ENCODE results near the gene BABAM2. TPM values are rescaled to one million over a fixed set of nuclear protein-coding genes. Genes with fewer than 3 reads are reported as not detected.
"Not testable (repeated sequence)": the region's sequence is repeated elsewhere in the genome, so short reads cannot be mapped to it uniquely, and the experiment has no call there.

The BABAM2 gene
- total RNA-seq, 4 donors from 2014 or later: 35.0 to 70.5 (median 51.5) TPM

DNA sequence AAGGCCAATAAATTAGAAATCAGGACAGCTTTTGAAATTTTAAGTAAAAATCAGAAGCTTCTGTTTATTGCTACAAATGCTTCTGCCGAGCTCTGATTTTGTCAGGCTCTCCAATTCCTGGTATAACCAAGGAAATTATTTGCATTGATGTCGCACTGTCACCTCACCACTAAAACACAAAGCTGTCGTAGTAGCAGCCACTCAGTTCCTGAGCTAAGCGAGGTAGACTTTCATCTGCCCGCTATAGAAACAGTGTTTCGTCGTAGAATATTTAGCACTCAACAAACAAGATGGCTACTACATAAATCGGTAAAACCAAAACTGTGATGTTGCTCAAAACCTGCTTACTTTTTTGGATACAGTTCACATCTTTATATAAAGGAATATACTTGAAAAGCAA, 360.8 kb downstream of the BABAM2 start:
- no peak overlapping the region for H3K27ac ChIP-seq
- H3K36me3 ChIP-seq: no peaks in the 10 kb centered on the region
- H3K9me3 ChIP-seq: no peaks in the 10 kb centered on the region
- no peaks in the 10 kb centered on the region for H3K4me1 ChIP-seq
- H3K27me3 ChIP-seq: no peaks in the 10 kb centered on the region
- H3K4me3 ChIP-seq: no peak overlapping the region
- no peak for DNase-seq
- TF ChIP-seq, protein P1, sequence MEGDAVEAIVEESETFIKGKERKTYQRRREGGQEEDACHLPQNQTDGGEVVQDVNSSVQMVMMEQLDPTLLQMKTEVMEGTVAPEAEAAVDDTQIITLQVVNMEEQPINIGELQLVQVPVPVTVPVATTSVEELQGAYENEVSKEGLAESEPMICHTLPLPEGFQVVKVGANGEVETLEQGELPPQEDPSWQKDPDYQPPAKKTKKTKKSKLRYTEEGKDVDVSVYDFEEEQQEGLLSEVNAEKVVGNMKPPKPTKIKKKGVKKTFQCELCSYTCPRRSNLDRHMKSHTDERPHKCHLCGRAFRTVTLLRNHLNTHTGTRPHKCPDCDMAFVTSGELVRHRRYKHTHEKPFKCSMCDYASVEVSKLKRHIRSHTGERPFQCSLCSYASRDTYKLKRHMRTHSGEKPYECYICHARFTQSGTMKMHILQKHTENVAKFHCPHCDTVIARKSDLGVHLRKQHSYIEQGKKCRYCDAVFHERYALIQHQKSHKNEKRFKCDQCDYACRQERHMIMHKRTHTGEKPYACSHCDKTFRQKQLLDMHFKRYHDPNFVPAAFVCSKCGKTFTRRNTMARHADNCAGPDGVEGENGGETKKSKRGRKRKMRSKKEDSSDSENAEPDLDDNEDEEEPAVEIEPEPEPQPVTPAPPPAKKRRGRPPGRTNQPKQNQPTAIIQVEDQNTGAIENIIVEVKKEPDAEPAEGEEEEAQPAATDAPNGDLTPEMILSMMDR (IDR thresholded peaks at IDR 0.05): no peak
- no peak for TF ChIP-seq POLR2A (IDR thresholded peaks at IDR 0.05)

- no peaks in the 10 kb centered on the region for H3K4me1 ChIP-seq
- no peaks in the 10 kb centered on the region for H3K36me3 ChIP-seq
- no peaks in the 10 kb centered on the region for H3K9me3 ChIP-seq
- no peak overlapping the region for H3K27ac ChIP-seq
- TF ChIP-seq, protein P1 (IDR thresholded peaks at IDR 0.05): no peak
- TF ChIP-seq POLR2A (IDR thresholded peaks at IDR 0.05): no peak
- no peak for DNase-seq
- H3K27me3 ChIP-seq: no peaks in the 10 kb centered on the region
- H3K4me3 ChIP-seq: no peak overlapping the region
These were observed 361.8 kb downstream of the BABAM2 start for GRCh38 chr2:28252311-28252710.

DNA sequence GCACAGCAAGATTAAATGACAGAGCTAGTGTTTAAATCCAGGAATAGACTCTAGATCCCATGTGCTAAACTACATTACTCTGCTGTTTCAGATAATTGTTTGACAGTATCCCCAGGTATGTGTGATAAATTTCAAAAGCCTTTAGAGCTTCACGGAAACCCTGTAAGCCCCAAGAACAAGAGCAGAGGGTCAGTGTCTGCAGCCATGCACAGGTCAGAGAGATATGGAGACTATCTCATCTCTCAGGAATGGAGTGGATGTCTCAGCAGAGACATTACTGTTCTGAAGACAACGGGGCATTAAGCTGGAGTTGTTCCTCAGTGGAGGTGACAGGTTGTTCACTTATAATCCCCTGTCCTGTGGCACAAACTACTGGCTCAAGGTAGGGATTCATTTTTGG, 363.0 kb downstream of the BABAM2 start:
- DNase-seq: no peak
- H3K9me3 ChIP-seq: no peaks in the 10 kb centered on the region
- no peaks in the 10 kb centered on the region for H3K36me3 ChIP-seq
- H3K4me1 ChIP-seq: no peaks in the 10 kb centered on the region
- H3K4me3 ChIP-seq: no peak overlapping the region
- TF ChIP-seq, protein P1 (IDR thresholded peaks at IDR 0.05): no peak
- no peak for TF ChIP-seq POLR2A (IDR thresholded peaks at IDR 0.05)
- no peaks in the 10 kb centered on the region for H3K27me3 ChIP-seq
- no peak overlapping the region for H3K27ac ChIP-seq

GRCh38 chr2:28255231-28255630, 364.7 kb downstream of the BABAM2 start:
- not testable (repeated sequence) for H3K27me3 ChIP-seq, H3K36me3 ChIP-seq, H3K27ac ChIP-seq, H3K9me3 ChIP-seq, H3K4me1 ChIP-seq, H3K4me3 ChIP-seq, DNase-seq

- Histone ChIP-seq H3K4me1 (no peaks in the 10 kb centered on the region), H3K36me3 (no peaks in the 10 kb centered on the region), H3K4me3 (no peak overlapping the region), H3K27ac (no peak overlapping the region), H3K9me3 (no peaks in the 10 kb centered on the region), H3K27me3 (no peaks in the 10 kb centered on the region)
- no peak for TF ChIP-seq POLR2A (IDR thresholded peaks at IDR 0.05)
- TF ChIP-seq, protein P1 (IDR thresholded peaks at IDR 0.05): no peak
- no peak for DNase-seq
These were observed 366.7 kb downstream of the BABAM2 start for GRCh38 chr2:28257182-28257581.

DNA sequence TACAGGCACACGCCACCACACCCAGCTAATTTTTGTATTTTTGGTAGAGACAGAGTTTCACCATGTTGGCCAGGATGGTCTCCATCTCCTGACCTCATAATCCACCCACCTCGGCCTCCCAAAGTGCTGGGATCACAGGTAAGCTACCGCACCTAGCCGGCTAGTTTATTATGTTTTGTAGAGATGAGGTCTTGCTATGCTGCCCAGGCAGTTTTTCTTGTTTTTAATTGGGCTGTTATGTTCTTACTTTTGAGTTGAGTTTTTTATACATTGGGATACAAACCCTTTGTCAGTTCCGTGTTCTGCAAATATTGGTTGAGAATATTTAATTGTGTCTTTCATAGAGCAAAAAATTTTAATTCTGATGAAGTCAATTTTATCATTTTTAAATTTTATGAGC, 368.7 kb downstream of the BABAM2 start:
- H3K4me3 ChIP-seq, H3K27ac ChIP-seq, H3K4me1 ChIP-seq, DNase-seq, H3K36me3 ChIP-seq, H3K27me3 ChIP-seq, H3K9me3 ChIP-seq: not testable (repeated sequence)

- TF ChIP-seq POLR2A (IDR thresholded peaks at IDR 0.05): no peak
- TF ChIP-seq, protein P1 (IDR thresholded peaks at IDR 0.05): no peak
These were observed 373.2 kb downstream of the BABAM2 start for GRCh38 chr2:28263690-28264089.

More at GRCh38 chr2:28263690-28264089, 373.2 kb downstream of the BABAM2 start:
- Histone ChIP-seq H3K4me3 (no peak overlapping the region), H3K36me3 (no peaks in the 10 kb centered on the region), H3K4me1 (peaks cover 0 to 4% (median 0%) of the 10 kb centered on the region in 4 donors), H3K27ac (no peak overlapping the region), H3K27me3 (no peaks in the 10 kb centered on the region), H3K9me3 (no peaks in the 10 kb centered on the region)
- DNase-seq: no peak

Data from Peyer's patch (tissue), 4 donors.